ENCODE measurements around the gene MAS1. TPM values are rescaled to one million over a fixed set of nuclear protein-coding genes. Genes with fewer than 3 reads are reported as not detected.

Gene MAS1
- total and polyA plus RNA-seq, 9 of the 15 experiments (the other 6 are each of a cell fraction or from before 2014, with no cell fraction given): not detected

GRCh38 chr6:159906400-159906799 is 15.6 kb downstream of the MAS1 start (continued):
- TF ChIP-seq ATF2 (CRISPR knock-in tag; IDR thresholded peaks at IDR 0.05) (no peak), ZNF134 (CRISPR knock-in tag; conservative IDR thresholded peaks at IDR 0.05) (no peak), ZNF398 (CRISPR knock-in tag; IDR thresholded peaks at IDR 0.05) (no peak), COPS2 (conservative IDR thresholded peaks at IDR 0.05) (no peak), ATF1 (CRISPR knock-in tag; IDR thresholded peaks at IDR 0.05) (no peak), ATF1 (tag; IDR thresholded peaks at IDR 0.05) (no peak), CREB3L1 (IDR thresholded peaks at IDR 0.05; ENCODE audit: borderline replicate concordance, low read depth) (no peak), HNRNPL (IDR thresholded peaks at IDR 0.05; ENCODE audit: low read depth, low read length) (no peak)

Measured in K562 (cell line).